HG02870 (cell line): ENCODE results near the gene CD53.

Experiments
- ATAC-seq: cut with Tn5 transposase; IDR thresholded peaks from one replicate; pipeline ENCODE4 v1.9.1; 2021; ENCODE audit warnings: mild to moderate bottlenecking, moderate library complexity; ENCODE audit not compliant: unreplicated experiment

Gene CD53

GRCh38 chr1:110875216-110875731 lies 2.3 kb downstream of the CD53 start:
- ATAC-seq: peak; percentile 46

- ATAC-seq: no peak
These were observed 3.9 kb downstream of the CD53 start for GRCh38 chr1:110876748-110877341.

- ATAC-seq: no peak
These were observed 4.4 kb downstream of the CD53 start for GRCh38 chr1:110877364-110877763.

- no peak for ATAC-seq
These were observed 4.8 kb downstream of the CD53 start for GRCh38 chr1:110877776-110878175.

GRCh38 chr1:110878591-110878990 lies 5.6 kb downstream of the CD53 start:
- no peak for ATAC-seq

GRCh38 chr1:110878993-110879392 lies 6.0 kb downstream of the CD53 start:
- no peak for ATAC-seq

- ATAC-seq: peak; percentile 67
These were observed 7.0 kb downstream of the CD53 start for GRCh38 chr1:110879758-110880606.

GRCh38 chr1:110880708-110881374 lies 7.9 kb downstream of the CD53 start:
- no peak for ATAC-seq

GRCh38 chr1:110888049-110888448 lies 15.1 kb downstream of the CD53 start:
- no peak for ATAC-seq

- no peak for ATAC-seq
These were observed 15.7 kb downstream of the CD53 start for GRCh38 chr1:110888641-110889040.

GRCh38 chr1:110890474-110891196 lies 17.7 kb downstream of the CD53 start:
- no peak for ATAC-seq

- ATAC-seq: no peak
These were observed 21.1 kb downstream of the CD53 start for GRCh38 chr1:110893908-110894490.

GRCh38 chr1:110896090-110896489 lies 23.1 kb downstream of the CD53 start:
- ATAC-seq: no peak

GRCh38 chr1:110897681-110898080 lies 24.7 kb downstream of the CD53 start:
- ATAC-seq: no peak

GRCh38 chr1:110898734-110899457 lies 25.9 kb downstream of the CD53 start:
- ATAC-seq: no peak

GRCh38 chr1:110899458-110899843 lies 26.5 kb downstream of the CD53 start:
- no peak for ATAC-seq

GRCh38 chr1:110902820-110903463 lies 30.0 kb downstream of the CD53 start:
- no peak for ATAC-seq

- ATAC-seq: no peak
These were observed 31.0 kb downstream of the CD53 start for GRCh38 chr1:110903853-110904500.

- no peak for ATAC-seq
These were observed 39.8 kb downstream of the CD53 start for GRCh38 chr1:110912784-110913183.
